Fibroblast of lung (primary cell): Measurements from ENCODE around the gene NOL4L. TPM values are rescaled to one million over a fixed set of nuclear protein-coding genes. Genes with fewer than 3 reads are reported as not detected.

Source experiments
- DNase-seq, 2 donors: peaks; one replicate each; pipeline versions ENCODE4 v3.0.0 to v3.0.0-alpha.2; 2010; ENCODE audit warnings: low read depth in 2 of 2
- H2AFZ ChIP-seq: 2 replicates; pipeline ENCODE4 v1.5.1; 2012; ENCODE audit warnings: low read length, control low read depth, inconsistent platforms
- H3K27ac ChIP-seq: 2 replicates; pipeline ENCODE4 v1.5.1; 2011; ENCODE audit warnings: low read length, control low read depth; ENCODE audit not compliant: insufficient read depth
- H3K27me3 ChIP-seq: 2 replicates; pipeline ENCODE4 v1.5.1; 2011; ENCODE audit warnings: mild to moderate bottlenecking, low read length; ENCODE audit not compliant: control insufficient read depth, insufficient read depth
- H3K36me3 ChIP-seq: 2 replicates; pipeline ENCODE4 v1.5.1; 2011; ENCODE audit warnings: low read length; ENCODE audit not compliant: control insufficient read depth, insufficient read depth
- H3K4me1 ChIP-seq: 2 replicates; pipeline ENCODE4 v1.5.1; 2011; ENCODE audit warnings: low read length; ENCODE audit not compliant: control insufficient read depth, insufficient read depth; ENCODE audit errors: extremely low read depth
- H3K4me2 ChIP-seq: 2 replicates; pipeline ENCODE4 v1.5.1; 2011; ENCODE audit warnings: low read length, control low read depth; ENCODE audit not compliant: insufficient read depth; ENCODE audit errors: extremely low read depth
- H3K4me3 ChIP-seq, 4 experiments: fragments of 200-600 bp in 1 of 4; sonication (generic) in 1 of 4; replicated peaks in 1 of 4; 2 replicates each; pipeline ENCODE4 v1.5.1; 2011 to 2016; ENCODE audit warnings: low read length in 4 of 4, low read depth in 3 of 4, mild to moderate bottlenecking in 3 of 4, control low read depth in 2 of 4, inconsistent platforms in 1 of 4, mixed read lengths in 1 of 4; ENCODE audit not compliant: insufficient read depth in 1 of 4; ENCODE audit errors: control extremely low read depth in 1 of 4
- H3K79me2 ChIP-seq: 2 replicates; pipeline ENCODE4 v1.5.1; 2012; ENCODE audit warnings: mild to moderate bottlenecking, low read length, inconsistent platforms; ENCODE audit not compliant: control insufficient read depth, insufficient read depth
- H3K9ac ChIP-seq: 2 replicates; pipeline ENCODE4 v1.5.1; 2011; ENCODE audit warnings: mild to moderate bottlenecking, low read length, control low read depth; ENCODE audit not compliant: insufficient read depth
- H3K9me3 ChIP-seq: 2 replicates; pipeline ENCODE4 v1.5.1; 2012; ENCODE audit warnings: low read depth, low read length; ENCODE audit not compliant: control insufficient read depth, insufficient read depth
- H4K20me1 ChIP-seq: 2 replicates; pipeline ENCODE4 v1.5.1; 2011; ENCODE audit warnings: low read length; ENCODE audit not compliant: control insufficient read depth, insufficient read depth; ENCODE audit errors: extremely low read depth
- EZH2 ChIP-seq: IDR thresholded peaks from 2 replicates; pipeline ENCODE4 v1.5.1; 2012; ENCODE audit warnings: low read length, control low read depth, mild to moderate bottlenecking; ENCODE audit errors: missing control alignments
- polyA plus RNA-seq, 2 donors: library from polyadenylated mRNA; depleted of rRNA in 1 of 2; stranded (reverse) in 1 of 2; unstranded in 1 of 2; fragments of >200 nt; gene quantifications; 2 replicates each; pipeline ENCODE4 v1.2.1, GENCODE V29; 2011 to 2012; ENCODE audit warnings: missing spikeins in 1 of 2
- total RNA-seq: library from RNA; depleted of rRNA; stranded (reverse); fragments of >200 nt; gene quantifications from 2 replicates; pipeline ENCODE4 v1.2.1, GENCODE V29; 2014
- TF ChIP-seq, protein P1 (sequence below), 2 donors: IDR thresholded peaks in 1 of 2; conservative IDR thresholded peaks in 1 of 2; 1 replicate in 1 of 2; 2 replicates in 1 of 2; pipeline ENCODE4 v1.5.1; 2011 to 2012; ENCODE audit warnings: low read length in 2 of 2, control low read depth in 1 of 2, inconsistent platforms in 1 of 2, low read depth in 1 of 2, mild to moderate bottlenecking in 1 of 2

The NOL4L gene
- total and polyA plus RNA-seq, 2 donors (not counting 1 experiment from before 2014, with no cell fraction given) = 3.2 to 4.0 TPM

DNA sequence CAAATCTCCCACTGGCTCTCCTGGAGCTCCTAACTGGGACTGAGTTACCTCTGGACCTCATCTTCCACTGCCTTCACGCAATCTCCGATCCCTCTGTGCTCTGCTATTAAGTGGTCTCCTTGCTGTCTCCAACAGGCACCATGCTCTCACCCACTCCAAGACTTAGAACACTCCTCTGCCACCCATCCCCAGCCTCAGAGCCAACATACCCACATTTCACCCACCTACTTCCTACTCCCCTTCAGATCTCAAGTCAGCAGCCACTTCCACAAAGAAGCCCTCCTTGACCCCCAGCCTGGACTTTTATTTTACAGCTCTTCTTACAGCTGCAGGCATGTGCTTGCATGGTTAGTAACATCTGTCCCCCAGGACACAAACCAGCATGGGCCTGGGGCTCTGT, 29.6 kb upstream of the NOL4L start:
- Histone ChIP-seq H2AFZ (no peak overlapping the region), H3K4me3 (no peak overlapping the region), H3K4me2 (no peak overlapping the region), H3K9ac (no peak overlapping the region), H3K79me2 (no peaks in the 10 kb centered on the region), H3K27ac (no peak overlapping the region), H3K4me1 (no peaks in the 10 kb centered on the region), H4K20me1 (no peaks in the 10 kb centered on the region), H3K36me3 (no peaks in the 10 kb centered on the region), H3K27me3 (peaks cover 13% of the 10 kb centered on the region), H3K9me3 (no peaks in the 10 kb centered on the region)
- TF ChIP-seq EZH2 = no peak
- DNase-seq = no peak

DNA sequence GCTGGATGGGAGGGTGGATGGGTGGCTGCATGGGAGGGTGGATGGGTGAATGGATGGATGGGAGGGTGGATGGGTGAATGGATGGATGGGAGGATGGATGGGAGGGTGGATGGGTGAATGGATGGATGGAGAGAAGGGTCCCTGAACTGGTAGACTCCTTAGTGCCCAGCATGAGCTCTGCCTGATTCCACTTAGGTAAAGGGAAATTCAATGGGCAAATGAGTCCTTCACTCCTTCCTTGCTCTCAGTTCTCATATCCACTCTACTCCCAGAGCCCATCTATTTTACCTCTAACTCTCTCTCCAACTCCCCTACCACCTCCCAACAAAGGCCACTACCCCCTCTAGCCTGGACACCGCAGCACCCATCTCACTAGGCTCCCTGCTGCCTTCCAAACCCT, 29.2 kb upstream of the NOL4L start:
- H3K27ac ChIP-seq = no peak overlapping the region
- no peak for DNase-seq
- H3K4me2 ChIP-seq = no peak overlapping the region
- no peaks in the 10 kb centered on the region for H3K9me3 ChIP-seq
- H3K9ac ChIP-seq = no peak overlapping the region
- no peak overlapping the region for H3K4me3 ChIP-seq
- H3K27me3 ChIP-seq = peaks cover 13% of the 10 kb centered on the region
- H3K79me2 ChIP-seq = no peaks in the 10 kb centered on the region
- no peaks in the 10 kb centered on the region for H3K4me1 ChIP-seq
- H3K36me3 ChIP-seq = no peaks in the 10 kb centered on the region
- TF ChIP-seq, protein P1, sequence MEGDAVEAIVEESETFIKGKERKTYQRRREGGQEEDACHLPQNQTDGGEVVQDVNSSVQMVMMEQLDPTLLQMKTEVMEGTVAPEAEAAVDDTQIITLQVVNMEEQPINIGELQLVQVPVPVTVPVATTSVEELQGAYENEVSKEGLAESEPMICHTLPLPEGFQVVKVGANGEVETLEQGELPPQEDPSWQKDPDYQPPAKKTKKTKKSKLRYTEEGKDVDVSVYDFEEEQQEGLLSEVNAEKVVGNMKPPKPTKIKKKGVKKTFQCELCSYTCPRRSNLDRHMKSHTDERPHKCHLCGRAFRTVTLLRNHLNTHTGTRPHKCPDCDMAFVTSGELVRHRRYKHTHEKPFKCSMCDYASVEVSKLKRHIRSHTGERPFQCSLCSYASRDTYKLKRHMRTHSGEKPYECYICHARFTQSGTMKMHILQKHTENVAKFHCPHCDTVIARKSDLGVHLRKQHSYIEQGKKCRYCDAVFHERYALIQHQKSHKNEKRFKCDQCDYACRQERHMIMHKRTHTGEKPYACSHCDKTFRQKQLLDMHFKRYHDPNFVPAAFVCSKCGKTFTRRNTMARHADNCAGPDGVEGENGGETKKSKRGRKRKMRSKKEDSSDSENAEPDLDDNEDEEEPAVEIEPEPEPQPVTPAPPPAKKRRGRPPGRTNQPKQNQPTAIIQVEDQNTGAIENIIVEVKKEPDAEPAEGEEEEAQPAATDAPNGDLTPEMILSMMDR (conservative IDR thresholded peaks at IDR 0.05 in 1 of 2, IDR thresholded peaks at IDR 0.05 in 1 of 2; ENCODE audit: low read depth in 1 of 2, low read length in 2 of 2) = no peak
- TF ChIP-seq EZH2 = no peak
- H4K20me1 ChIP-seq = no peaks in the 10 kb centered on the region
- H2AFZ ChIP-seq = no peak overlapping the region

DNA sequence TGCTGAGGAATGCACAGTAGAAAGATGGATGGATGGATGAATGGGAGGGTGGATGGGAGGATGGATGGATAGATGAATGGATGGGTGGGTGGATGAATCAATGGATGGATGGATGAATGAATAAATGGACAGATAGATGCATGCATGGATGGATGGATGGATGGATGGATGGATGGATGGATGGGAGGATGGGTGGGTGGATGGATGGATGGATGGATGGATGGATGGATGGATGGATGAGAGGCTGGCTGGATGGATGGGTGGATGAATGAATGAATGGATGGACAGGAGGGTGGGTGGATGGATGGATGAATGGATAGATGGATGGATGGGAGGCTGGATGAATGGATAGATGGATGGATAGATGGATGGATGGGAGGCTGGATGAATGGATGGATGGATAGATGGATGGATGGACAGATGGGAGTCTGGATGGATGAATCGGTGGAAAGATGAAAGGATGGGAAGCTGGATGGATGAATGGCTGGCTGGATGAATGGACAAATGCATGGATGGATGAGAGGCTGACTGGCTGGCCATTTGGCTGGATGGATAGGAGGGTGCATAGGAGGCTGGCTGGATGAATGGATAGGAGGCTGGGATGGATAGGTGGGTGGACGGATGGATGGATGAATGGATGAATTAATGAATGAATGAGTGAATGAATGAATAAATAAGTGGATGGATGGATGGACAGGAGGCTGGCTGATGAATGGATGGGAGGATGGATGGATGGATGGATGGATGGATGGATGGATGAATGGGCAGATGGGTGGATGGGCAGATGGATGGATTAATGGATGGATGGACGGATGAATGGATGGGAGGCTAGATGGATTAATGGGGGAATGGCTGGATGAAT, 28.3 kb upstream of the NOL4L start:
- TF ChIP-seq EZH2 = no peak
- TF ChIP-seq, protein P1 (conservative IDR thresholded peaks at IDR 0.05 in 1 of 2, IDR thresholded peaks at IDR 0.05 in 1 of 2; ENCODE audit: low read depth in 1 of 2, low read length in 2 of 2) = no peak
- H3K9me3 ChIP-seq = no peaks in the 10 kb centered on the region
- H3K36me3 ChIP-seq = no peaks in the 10 kb centered on the region

More for the DNA sequence above, 28.3 kb upstream of the NOL4L start:
- Histone ChIP-seq H3K9ac (no peak overlapping the region), H3K4me2 (no peak overlapping the region), H4K20me1 (no peaks in the 10 kb centered on the region), H2AFZ (no peak overlapping the region), H3K27ac (no peak overlapping the region), H3K27me3 (peaks cover 13% of the 10 kb centered on the region), H3K4me3 (no peak overlapping the region), H3K4me1 (no peaks in the 10 kb centered on the region), H3K79me2 (no peaks in the 10 kb centered on the region)
- no peak for DNase-seq
